Left ventricle myocardium inferior (tissue), 1 donor: ENCODE results near the gene RBPJ. TPM values are rescaled to one million over a fixed set of nuclear protein-coding genes. Genes with fewer than 3 reads are reported as not detected.

ENCODE experiments used
- DNase-seq: peaks from one replicate; pipeline ENCODE4 v3.0.0-alpha.2; 2020
- H3K27ac ChIP-seq: fragments of 200-600 bp; replicated peaks from 2 replicates; pipeline ENCODE4 v1.8.0; 2021
- H3K27me3 ChIP-seq: fragments of 200-600 bp; 2 replicates; pipeline ENCODE4 v1.8.0; 2021; ENCODE audit warnings: low read depth
- H3K36me3 ChIP-seq: fragments of 200-600 bp; 2 replicates; pipeline ENCODE4 v1.8.0; 2021
- H3K4me1 ChIP-seq: fragments of 200-600 bp; 2 replicates; pipeline ENCODE4 v1.8.0; 2021
- H3K4me3 ChIP-seq: fragments of 200-600 bp; 2 replicates; pipeline ENCODE4 v1.8.0; 2021; ENCODE audit warnings: mild to moderate bottlenecking, moderate library complexity
- H3K9me3 ChIP-seq: fragments of 200-600 bp; replicated peaks from 2 replicates; pipeline ENCODE4 v1.8.0; 2021
- intact Hi-C: fragments of 100-400 bp; cut with micrococcal nuclease; formaldehyde crosslinking; loops from one replicate; pipeline ENCODE4 v1.11.0; 2022
- total RNA-seq: library from RNA; stranded (reverse); fragmentation: NEBNext Ultra II Directional; extraction: Animal tissue kit (Norgen Biotek cat#: 25700); gene quantifications from one replicate; pipeline ENCODE4 v1.2.1, GENCODE V29; 2021
- TF ChIP-seq, protein P1 (sequence below): fragments of 200-600 bp; IDR thresholded peaks from 2 replicates; pipeline ENCODE4 v1.8.0; 2021; ENCODE audit warnings: antibody characterized with exemption, mild to moderate bottlenecking, borderline replicate concordance
- donor health status: DM: no; HTN: yes; CAD: no; lungs with severe emphysema.

RBPJ gene
- total RNA-seq, 1 donor from 2014 or later, result 36.5 TPM

DNA sequence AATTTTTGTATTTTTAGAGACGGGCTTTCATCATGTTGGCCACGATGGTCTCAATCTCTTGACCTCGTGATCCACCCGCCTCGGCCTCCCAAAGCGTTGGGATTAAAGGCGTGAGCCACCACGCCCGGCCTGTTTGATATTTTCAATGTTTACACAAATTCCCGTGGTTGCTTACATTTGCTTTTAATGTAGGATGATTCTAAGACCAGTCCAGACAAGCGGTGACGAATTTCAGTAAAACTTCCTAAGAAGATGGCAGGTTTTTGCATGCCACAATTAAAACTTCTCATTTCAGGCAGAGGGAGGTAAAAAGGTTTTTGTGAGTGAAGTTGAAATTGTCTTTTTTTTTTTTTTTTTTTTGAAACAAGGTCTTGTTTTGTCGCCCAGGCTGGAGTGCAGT lies 41.4 kb upstream of the RBPJ start:
- intact Hi-C loops, result no loop called here
- no peak overlapping the region for H3K4me3 ChIP-seq
- no peak for DNase-seq
- H3K4me1 ChIP-seq, result no peaks in the 10 kb centered on the region
- TF ChIP-seq, protein P1, sequence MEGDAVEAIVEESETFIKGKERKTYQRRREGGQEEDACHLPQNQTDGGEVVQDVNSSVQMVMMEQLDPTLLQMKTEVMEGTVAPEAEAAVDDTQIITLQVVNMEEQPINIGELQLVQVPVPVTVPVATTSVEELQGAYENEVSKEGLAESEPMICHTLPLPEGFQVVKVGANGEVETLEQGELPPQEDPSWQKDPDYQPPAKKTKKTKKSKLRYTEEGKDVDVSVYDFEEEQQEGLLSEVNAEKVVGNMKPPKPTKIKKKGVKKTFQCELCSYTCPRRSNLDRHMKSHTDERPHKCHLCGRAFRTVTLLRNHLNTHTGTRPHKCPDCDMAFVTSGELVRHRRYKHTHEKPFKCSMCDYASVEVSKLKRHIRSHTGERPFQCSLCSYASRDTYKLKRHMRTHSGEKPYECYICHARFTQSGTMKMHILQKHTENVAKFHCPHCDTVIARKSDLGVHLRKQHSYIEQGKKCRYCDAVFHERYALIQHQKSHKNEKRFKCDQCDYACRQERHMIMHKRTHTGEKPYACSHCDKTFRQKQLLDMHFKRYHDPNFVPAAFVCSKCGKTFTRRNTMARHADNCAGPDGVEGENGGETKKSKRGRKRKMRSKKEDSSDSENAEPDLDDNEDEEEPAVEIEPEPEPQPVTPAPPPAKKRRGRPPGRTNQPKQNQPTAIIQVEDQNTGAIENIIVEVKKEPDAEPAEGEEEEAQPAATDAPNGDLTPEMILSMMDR, result no peak
- no peak overlapping the region for H3K27ac ChIP-seq
- no peaks in the 10 kb centered on the region for H3K9me3 ChIP-seq
- H3K27me3 ChIP-seq, result peaks cover 6% of the 10 kb centered on the region
- H3K36me3 ChIP-seq, result no peaks in the 10 kb centered on the region

DNA sequence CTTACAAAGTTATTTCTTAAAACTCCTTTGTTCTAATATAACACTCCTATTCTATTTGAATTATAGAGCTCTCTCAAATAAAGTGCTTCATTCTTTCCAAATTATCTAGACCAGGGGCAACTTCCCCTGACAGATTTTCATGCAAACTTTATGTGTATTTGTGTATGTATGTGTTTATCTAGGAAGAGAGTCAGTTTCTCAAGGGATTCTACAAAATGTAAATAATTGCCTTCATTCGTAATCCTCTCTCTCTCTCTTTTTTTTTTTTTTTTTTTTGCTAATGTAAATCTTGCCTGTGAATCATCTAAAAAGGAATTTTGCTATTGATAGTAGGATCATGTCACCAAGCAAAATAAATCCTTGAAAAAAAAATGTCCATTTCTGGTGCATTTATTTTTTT lies 38.9 kb upstream of the RBPJ start:
- no peak overlapping the region for H3K27ac ChIP-seq
- H3K27me3 ChIP-seq, result no peaks in the 10 kb centered on the region
- H3K4me3 ChIP-seq, result no peak overlapping the region
- no peak for DNase-seq
- TF ChIP-seq, protein P1, result no peak
- H3K9me3 ChIP-seq, result no peaks in the 10 kb centered on the region
- intact Hi-C loops, result no loop called here
- no peaks in the 10 kb centered on the region for H3K4me1 ChIP-seq
- H3K36me3 ChIP-seq, result no peaks in the 10 kb centered on the region

DNA sequence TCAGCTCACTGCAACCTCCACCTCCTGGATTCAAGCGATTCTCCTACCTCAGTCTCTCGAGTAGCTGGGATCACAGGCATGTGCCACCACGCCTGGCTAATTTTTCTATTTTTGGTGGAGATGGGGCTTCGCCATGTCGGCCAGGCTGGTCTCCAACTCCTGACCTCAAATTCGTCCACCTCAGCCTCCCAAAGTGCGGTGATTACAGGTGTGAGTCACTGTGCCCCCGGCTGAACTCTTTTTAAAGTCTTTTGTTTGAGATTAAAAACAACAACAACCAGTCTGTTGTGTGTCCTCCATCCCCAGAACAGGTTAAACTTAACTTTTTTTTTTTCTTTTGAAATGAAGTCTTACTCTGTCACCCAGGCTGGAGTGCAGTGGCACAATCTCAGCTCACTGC lies 36.3 kb upstream of the RBPJ start:
- Histone ChIP-seq H3K9me3 (no peaks in the 10 kb centered on the region), H3K4me1 (no peaks in the 10 kb centered on the region), H3K27ac (no peak overlapping the region), H3K4me3 (no peak overlapping the region), H3K36me3 (no peaks in the 10 kb centered on the region), H3K27me3 (no peaks in the 10 kb centered on the region)
- intact Hi-C loops, result no loop called here
- TF ChIP-seq, protein P1, result no peak
- no peak for DNase-seq

DNA sequence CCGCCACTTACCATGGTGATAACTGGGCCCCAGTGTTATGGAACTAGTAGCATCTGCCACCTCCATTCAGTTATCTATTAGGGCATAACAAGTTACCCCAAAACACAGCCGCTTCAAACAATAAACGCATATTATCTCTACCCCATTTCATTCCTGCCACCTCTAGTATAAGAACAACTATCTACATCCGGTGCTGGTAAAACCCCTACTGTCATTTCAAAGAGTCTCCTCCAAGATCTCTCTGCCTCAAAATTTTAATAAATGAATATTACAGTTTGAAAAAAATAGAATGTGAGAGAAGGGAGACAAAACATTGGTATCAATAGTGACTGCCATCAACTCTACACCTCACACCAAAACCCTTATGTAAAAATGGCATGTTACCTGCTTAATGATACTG lies 35.5 kb upstream of the RBPJ start:
- no peaks in the 10 kb centered on the region for H3K27me3 ChIP-seq
- no peaks in the 10 kb centered on the region for H3K36me3 ChIP-seq
- TF ChIP-seq, protein P1, result no peak
- H3K9me3 ChIP-seq, result no peaks in the 10 kb centered on the region
- no peaks in the 10 kb centered on the region for H3K4me1 ChIP-seq
- no peak for DNase-seq
- H3K27ac ChIP-seq, result no peak overlapping the region
- intact Hi-C loops, result no loop called here
- no peak overlapping the region for H3K4me3 ChIP-seq

DNA sequence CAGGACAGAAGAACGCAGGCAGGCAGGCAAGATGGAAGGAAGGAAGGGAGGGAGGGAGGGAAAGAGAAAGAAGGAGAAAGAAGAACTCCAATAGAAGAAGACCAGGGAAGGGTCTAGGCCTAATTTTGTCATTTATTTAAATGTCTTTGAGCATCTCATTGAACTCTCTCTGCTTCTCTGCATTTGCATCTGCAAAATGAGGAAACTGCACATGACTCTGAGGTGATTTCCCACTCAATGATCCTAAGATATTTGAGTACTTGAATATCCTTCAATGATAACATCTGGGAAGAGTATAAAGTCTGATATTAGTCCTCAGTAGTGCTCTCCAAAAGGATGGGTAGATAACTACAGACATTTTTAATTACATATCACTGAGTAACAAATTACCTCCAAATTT lies 33.1 kb upstream of the RBPJ start:
- H3K27me3 ChIP-seq, result no peaks in the 10 kb centered on the region
- H3K27ac ChIP-seq, result no peak overlapping the region
- no peaks in the 10 kb centered on the region for H3K4me1 ChIP-seq
- H3K4me3 ChIP-seq, result no peak overlapping the region
- H3K36me3 ChIP-seq, result no peaks in the 10 kb centered on the region
- TF ChIP-seq, protein P1, result no peak
- intact Hi-C loops, result no loop called here
- DNase-seq, result no peak
- H3K9me3 ChIP-seq, result no peaks in the 10 kb centered on the region
